HG03432 (cell line): ENCODE measurements around the gene FAHD2A.
"Not testable (repeated sequence)": the region's sequence is repeated elsewhere in the genome, so short reads cannot be mapped to it uniquely, and the experiment has no call there.

Source experiments
- ATAC-seq: cut with Tn5 transposase; IDR thresholded peaks from one replicate; pipeline ENCODE4 v1.9.1; 2021; ENCODE audit warnings: mild to moderate bottlenecking, moderate library complexity; ENCODE audit not compliant: unreplicated experiment

Gene FAHD2A, protein sequence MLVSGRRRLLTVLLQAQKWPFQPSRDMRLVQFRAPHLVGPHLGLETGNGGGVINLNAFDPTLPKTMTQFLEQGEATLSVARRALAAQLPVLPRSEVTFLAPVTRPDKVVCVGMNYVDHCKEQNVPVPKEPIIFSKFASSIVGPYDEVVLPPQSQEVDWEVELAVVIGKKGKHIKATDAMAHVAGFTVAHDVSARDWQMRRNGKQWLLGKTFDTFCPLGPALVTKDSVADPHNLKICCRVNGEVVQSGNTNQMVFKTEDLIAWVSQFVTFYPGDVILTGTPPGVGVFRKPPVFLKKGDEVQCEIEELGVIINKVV

DNA sequence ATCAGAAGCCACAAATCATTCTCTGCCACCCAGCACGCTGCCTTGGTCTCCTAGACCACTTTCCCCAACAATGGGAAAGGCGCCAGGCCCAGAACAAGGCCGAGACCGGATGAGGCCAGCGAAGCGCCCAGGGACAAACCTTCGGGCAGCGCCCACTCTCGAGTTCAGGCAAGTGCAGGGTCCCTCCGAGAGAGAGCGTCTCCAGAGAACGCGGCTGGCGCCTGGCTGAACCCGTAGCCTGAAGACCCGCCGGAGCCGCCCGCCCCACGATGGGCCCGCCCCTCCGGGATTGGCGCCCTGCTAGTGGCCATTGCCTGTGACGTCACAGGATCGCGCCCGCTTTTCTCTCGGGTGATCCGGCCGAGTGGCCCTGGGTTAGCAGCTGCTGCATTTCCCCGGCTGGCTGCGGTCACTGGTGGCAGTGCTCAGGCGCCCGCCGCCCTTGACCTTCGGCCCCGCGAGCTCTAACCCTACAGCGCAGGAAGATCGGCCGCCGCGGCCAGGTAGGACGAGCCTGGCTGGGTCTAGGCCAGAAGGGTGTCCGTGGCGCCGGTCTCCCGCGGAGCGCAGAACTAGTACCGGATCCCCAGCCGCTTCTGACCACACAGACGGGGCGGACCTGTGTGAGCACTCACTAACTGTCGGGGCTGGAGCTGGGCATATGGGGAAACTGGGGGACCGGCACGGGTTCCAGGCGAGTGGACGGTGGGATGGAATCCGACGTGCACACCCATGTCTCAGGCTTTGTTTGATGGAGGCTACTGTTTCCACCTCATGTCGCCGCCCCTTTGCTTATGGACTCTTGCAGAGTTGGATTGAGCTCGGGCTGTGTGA is at the start of gene FAHD2A:
Gene FAHD2A, plus strand, starts transcription at position 339 of the 834 bp plus-strand sequence. CDS start 2,851 bp downstream, outside the sequence.
- ATAC-seq, result peak; percentile 97

DNA sequence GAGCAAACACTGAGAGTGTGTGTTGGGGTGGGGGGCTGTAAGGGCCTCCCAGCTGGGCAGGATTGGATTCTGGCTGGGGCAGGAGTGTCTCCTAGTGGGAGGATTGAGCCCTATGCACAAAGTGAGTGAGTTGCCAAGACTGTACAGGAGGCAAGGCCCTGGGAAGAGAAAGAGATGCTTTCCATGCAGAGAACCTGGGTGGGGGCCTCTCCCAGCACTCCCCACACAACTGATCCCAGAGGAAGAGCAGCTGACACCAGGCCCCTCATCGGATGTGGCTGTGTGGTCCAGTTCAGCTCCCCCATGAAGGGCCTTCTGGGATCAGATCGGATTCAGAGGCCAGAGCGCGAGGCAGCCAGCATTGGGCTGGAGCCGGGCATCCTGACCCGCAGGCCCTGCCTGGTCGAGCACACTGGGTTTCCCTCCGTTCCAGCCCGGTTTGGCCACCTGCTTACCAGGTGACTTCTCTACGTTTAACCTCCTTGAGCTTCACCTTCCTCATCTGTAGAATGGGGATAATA is 49.4 kb upstream of the FAHD2A start:
- no peak for ATAC-seq

DNA sequence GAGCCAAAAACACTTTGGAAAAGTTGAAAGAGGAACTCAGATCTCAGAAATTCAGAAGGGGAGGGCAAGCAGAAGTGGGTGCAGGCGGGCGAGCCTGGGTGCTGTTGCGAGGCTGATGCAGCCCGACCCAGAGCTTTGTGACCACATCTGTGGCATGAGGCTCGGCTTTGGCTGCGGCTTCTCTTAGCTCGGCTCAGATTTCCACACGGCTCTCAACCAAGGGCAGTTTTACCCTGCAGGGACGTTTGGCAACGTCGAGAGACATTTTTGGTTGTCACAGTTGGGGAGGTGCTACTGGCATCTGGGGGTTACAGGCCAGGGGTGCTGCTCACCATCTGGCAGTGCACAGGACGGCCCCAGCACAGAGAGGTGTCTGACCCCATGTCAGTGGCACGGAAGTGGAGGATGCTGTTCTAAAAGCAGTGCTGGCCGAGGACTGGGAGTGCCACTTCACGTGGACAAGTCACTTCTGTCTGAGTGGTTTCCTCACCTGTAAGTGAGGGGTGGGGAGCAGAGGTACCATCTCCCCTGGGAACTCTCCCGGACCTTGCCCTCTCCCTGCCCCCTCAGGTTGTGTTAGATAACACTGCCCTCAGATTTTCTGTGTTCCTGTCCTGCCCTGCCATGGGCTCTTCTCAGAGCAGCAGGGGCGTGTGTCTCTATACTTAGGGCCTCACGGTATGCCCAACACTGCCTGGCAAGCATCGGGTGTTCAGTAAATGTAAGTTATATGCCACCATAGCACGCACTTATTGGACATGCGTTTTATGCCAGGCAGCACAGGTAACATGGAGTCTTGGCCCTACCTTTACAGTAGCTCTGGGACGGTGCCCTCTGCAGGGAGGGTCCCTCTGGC is 48.7 kb upstream of the FAHD2A start:
- no peak for ATAC-seq

DNA sequence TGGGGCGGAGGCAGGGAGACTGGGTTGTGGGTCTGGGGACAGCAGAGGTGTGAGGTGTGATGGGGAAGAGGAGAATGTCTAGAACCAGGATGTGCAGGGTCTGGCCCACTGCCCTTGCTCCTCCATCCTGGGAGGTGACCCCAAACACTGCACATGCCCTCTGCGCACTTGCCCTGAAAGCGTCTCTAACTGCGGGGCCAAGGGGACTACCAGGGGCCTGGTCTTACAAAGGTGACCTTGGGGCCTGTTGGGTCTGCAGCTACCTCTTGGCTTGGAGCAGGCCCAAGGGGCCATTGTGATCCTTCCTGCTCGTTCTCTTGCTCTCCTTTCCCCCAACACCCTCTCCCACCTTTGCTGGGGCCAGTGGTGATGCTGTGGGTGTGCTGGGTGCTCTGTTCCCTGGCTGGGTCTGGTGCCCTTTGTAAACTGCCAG is 48.0 kb upstream of the FAHD2A start:
- ATAC-seq, result no peak

DNA sequence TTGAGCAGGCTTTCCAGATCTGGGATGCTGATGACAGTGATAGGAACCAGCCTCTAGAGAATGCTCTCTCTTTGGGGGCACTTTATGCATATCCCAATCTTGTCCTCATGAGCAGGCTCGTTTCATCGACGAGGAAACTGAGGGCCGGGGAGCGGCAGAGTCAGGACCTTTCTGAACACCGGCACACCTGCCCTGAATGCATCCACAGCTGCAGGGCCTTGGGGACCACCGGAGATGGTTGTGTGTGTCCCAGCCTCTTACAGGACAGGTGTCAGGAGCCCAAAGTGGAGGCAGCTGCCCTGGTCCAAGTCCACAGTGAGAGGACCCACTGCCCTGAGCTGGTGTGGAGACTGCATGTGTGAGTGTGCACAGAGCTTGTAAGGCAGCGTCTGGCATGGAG is 47.6 kb upstream of the FAHD2A start:
- ATAC-seq, result no peak

DNA sequence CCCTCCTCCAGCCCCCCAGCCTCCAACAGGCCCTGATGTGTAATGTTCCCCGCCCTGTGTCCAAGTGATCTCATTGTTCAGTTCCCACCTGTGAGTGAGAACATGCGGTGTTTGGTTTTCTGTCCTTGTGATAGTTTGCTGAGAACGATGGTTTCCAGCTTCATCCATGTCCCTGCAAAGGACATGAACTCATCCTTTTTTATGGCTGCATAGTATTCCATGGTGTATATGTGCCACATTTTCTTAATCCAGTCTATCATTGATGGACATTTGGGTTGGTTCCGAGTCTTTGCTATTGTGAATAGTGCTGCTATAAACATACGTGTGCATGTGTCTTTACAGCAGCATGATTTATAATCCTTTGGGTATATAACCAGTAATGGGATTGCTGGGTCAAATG is 47.0 kb upstream of the FAHD2A start:
- ATAC-seq, result not testable (repeated sequence)

DNA sequence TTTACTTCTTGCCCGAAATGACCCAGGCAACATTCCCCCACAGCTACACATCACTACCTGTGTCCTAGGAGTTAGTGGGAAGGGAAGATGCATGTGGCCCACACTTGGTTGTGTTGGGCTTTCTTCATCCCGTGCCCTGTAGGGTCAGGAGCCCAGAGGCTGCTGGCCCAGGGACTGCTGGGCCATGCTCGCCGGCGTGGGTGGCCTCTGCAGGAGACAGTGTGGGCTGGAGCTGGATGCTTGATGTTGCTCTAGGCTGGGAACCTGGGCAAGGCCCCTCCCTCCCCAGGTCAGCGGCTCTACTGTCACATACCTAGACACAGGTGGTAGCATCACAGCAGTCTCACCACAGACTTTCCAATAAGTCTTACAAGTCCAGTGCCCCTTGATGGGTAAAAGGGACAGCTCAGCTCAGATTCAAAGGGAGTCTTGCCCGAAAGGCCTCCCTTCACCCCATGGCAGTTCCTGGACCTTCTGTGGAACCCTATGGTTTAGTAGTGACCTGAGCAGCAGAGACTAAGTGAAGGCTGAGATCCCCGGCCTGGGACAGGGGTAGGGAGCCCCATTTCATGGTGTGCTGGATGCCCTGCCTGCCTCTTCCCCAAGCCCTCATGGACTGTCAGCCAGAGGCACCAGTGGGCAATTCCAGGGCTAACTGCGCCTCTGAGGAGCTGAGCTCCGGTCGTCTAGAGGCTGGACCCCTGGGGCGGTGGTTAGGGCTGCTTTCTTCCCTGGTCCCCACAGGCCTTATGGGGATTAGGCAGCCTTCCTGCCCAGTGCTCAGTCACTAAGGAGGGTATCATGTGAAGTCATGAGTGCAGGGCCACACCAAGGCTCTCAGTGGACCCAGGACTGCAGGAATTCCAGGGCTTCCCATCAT is 45.4 kb upstream of the FAHD2A start:
- ATAC-seq, result no peak

DNA sequence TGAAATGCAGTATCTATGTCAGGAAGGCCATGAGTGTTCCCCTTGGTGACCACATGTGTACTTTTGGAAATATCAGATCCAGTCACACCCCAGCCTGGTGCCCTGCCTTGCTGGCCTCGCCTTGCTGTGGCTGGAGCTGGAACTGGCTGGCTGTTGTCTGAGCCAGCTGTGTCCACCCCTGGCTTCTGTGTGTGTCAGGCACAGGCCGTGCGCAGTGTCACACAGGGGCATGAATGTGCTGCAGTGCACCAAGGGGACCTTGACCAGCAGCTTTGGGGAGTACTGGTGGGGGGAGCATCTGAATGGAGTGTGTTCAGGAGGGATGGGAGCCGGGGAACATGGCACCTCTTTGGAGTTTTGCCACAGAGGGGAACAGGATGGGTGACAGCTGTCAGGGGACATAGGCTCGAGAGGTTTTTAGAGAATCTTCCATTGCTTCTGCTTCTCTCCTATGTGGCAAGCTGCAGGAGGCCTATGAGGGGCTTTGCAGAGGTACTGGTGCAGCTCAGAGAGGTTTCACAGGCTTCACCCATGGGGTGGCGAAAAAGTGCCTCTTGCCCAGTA is 44.7 kb upstream of the FAHD2A start:
- ATAC-seq, result no peak

DNA sequence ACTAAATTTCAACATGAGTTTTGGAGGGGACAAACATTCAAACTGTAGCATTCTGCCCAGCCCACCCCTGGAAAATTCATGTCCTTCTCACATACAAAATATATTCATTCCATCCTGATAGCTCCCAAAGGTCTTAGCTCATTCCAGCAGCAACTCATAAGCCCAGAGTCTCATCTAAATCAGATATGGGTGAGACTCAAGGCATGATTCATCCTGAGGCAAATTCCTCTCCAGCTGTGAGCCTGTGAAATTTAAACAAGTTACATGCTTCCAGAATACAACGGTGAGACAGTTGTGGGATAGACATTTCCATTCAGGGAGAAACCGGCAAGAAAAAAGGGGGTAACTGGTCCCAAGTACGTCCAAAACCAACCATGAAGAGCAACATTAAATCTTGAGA is 43.5 kb upstream of the FAHD2A start:
- ATAC-seq, result no peak

DNA sequence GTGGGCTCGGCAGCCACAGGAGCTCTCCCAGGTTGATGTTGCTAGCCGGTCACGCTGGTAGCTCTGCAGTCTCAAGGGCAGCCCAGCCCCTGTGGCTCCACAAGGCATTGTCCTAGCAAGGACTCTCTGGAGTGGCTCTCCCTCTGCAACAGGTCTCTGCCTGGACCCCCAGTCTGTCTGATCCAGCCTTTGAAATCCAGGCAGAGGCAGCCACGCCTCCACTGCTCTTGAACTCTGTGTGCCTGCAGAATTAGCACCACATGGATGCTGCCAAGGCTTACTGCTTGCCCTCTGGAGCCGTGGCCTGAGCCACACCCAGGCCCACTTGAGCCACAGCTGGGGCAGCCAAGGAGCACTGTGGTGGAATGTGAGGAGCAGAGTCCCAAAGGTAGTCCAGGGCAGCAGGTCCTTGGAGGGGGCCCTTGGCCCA is 43.0 kb upstream of the FAHD2A start:
- no peak for ATAC-seq

DNA sequence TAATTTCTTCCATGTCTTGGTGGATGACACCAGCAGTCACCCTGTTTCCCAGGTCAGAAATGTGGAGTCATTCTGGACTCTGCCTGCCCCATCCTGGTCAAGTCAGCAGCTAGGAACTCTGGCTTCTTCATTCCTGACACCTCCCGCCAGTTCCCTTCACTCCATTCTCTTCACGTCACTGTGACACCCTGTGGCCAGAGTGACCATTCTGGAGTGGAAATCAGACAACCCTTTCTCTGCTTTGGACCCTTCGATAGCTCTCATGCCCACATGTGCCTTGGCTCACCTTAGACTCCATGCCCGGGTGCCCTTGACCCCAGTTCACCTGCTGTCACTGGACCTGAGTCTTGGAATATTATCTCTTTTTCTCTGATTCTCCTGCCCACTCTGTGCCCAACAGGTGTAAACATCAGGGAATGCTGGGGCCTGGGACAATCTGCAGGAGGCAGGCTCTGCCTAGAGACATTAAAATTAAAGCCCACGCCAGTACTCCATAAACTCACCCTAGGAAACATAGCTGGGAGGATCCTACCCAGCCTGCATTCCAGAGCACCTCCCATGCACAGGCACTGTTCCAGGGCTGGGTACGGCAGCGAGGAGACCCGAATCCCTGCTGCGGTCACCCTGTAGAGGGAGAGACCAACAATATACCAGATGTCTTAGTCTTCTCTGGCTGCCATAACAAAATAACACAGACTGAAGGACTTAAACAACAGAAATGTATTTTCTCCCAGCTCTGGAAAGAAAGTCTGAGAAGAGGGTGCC is 41.1 kb upstream of the FAHD2A start:
- ATAC-seq, result no peak

DNA sequence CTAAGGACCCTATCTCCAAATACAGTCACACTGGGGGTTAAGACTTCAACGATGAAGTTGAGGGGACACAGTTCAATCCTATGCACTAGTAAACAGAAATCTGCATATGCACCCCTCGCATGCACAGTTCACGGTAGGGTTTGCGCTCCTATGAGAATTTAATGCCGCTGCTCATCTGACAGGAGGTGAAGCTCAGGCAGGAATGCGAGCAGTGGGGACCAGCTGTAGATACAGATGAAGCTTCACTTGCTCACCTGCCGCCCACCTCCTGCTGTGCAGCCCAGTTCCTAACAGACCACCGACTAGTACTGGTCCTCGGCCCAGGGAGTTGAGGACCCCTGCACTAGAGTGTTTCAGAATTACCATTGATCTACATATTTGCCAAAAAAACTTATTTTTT is 40.0 kb upstream of the FAHD2A start:
- ATAC-seq, result no peak

DNA sequence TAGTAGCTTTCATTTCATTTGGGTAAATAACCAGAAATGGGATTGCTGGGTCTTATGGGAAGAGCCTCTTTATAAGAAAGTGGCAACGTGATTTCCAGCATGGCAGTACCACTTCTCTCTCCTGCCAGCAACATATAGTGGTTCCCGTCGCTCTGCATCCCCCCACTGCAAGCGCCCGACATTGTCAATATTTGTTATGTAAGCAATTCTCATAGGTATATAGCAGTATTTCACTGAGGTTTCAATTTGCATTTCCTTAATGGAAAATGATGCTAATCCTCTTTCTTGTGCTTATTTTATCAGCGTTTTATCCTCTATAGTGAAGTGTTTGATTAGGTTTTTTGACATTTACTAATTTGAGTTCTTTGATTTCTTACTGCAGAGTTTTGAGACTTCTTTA is 36.0 kb upstream of the FAHD2A start:
- ATAC-seq, result no peak

DNA sequence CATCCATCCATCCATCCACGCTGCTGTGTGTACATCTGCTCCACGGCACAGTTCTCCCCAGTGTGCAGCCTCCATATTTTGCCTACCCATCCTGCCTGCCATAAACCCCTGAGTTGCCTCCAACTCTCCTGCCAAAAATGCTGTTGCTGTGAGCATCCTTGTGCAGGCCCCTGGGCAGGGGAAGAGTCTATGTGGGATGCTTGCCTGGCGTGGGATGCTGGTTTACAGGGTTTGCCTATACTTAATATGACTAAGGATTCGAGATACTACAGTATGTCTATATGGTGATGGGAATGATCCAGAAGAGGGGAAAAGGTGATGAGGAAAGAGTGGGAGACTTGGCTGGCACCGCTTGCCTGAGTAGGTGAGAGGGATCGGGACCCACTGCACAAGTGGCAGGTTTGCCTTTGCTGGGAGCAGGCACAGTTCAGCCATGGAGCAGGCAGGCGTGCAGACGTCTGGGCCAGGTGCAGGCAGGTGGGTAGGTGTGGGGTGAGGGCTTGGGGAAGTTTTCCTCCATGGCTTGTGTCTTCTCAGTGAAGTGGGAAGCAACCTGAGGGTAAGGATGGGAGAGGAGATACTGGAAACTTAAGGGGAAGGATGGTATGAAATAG is 30.2 kb upstream of the FAHD2A start:
- no peak for ATAC-seq

DNA sequence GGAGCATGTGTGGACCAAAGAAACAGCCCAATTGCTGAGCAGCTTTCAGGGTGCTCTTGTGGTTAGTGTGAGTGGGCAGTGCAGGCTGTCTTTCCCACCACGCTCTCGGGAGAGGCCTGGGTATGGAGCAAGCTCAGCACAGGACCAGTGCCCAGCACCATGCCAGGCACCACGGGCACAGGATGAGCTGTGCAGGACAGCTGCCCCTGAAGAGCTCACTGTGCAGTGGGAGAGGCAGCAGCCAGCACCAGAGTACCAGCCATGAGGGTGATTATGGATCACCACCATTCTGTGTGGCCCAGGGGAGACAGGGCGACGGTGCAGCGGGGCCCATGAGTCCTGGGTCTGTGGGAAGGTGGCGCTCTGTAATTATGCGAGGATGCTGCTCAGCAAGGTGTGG is 29.7 kb upstream of the FAHD2A start:
- no peak for ATAC-seq

DNA sequence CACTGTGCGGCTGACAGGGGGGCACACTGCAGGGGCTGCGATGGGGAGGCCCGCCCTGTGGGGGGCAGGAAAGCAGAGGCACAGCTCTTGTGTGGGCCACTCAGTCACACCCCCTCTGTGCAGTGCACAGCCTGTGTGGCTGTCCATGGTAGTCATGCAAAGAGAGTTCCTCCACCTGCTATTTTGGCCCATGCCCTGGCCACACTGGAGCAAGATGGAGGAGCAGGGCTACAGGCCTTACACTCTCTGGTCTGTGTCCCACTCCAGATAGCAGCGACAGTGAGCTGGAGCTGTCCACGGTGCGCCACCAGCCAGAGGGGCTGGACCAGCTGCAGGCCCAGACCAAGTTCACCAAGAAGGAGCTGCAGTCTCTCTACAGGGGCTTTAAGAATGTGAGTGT is 28.5 kb upstream of the FAHD2A start:
- ATAC-seq, result no peak

DNA sequence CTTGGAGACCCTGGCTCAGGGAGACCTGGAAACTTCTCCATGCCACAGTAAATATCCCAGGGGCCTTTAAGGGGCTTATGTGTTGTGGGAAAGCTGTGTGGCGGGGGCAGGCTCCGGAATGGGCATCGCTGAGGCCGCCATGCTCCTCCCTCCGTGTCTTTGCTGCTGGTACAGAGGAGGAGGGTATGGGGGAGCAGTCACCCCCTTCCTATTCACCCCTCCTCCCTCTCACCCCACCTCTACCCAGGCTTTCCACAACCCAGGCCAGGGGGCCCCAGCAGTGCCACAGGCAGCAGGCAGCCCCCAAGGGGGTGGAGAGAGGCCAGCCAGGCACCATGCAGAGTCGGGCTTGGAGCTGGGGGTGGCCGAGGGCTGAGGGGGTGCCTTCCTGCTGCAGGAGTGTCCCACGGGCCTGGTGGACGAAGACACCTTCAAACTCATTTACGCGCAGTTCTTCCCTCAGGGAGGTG is 28.0 kb upstream of the FAHD2A start:
- ATAC-seq, result no peak

DNA sequence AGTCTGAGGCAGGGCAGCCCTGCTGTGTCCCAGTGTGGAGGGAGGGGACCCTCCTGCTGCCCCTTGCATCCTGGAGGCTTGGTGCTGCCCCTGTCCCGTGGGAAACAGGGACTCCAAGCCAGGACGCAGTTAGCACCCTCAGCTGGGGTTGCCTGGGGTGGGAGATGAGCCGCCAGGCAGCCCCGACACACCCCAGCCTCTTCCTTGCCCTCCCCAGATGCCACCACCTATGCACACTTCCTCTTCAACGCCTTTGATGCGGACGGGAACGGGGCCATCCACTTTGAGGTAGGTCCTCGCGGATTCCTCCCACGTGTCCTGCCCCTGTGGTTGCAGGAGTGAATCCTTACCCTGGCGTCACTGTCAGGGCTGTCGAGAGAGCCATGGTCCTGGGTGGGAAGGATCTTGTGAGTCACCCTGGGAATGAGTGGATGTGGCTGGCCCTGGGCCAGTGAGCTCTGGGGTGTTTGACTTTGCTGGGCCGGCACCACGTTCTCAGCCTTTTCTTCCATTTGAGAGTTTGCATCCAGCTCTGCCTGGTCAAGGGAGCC is 27.5 kb upstream of the FAHD2A start:
- ATAC-seq, result no peak
